Endodermal cell (in vitro differentiated cells): ENCODE measurements around the gene IL3RA. TPM values are rescaled to one million over a fixed set of nuclear protein-coding genes. Genes with fewer than 3 reads are reported as not detected.
"Not testable (repeated sequence)": the region's sequence is repeated elsewhere in the genome, so short reads cannot be mapped to it uniquely, and the experiment has no call there.

Source experiments
- DNase-seq: peaks from one replicate; pipeline ENCODE4 v3.0.0-alpha.2; 2017
- H3K27ac ChIP-seq: 2 replicates; pipeline ENCODE4 v1.5.1; 2013; ENCODE audit warnings: mild to moderate bottlenecking, low read depth, low read length, moderate library complexity
- H3K27me3 ChIP-seq: 2 replicates; pipeline ENCODE4 v1.6.1; 2013; ENCODE audit warnings: mild to moderate bottlenecking, low read length, moderate library complexity; ENCODE audit not compliant: insufficient read depth, control insufficient read depth, poor library complexity, severe bottlenecking
- H3K36me3 ChIP-seq: 2 replicates; pipeline ENCODE4 v1.7.0; 2013; ENCODE audit warnings: mild to moderate bottlenecking, low read length, moderate library complexity; ENCODE audit not compliant: control insufficient read depth, insufficient read depth
- H3K4me1 ChIP-seq: one replicate; pipeline ENCODE4 v1.7.0; 2013; ENCODE audit warnings: low read length; ENCODE audit not compliant: control insufficient read depth, insufficient read depth
- H3K4me3 ChIP-seq: 2 replicates; pipeline ENCODE4 v1.5.1; 2013; ENCODE audit warnings: mild to moderate bottlenecking, low read length, moderate library complexity
- H3K9ac ChIP-seq: 2 replicates; pipeline ENCODE4 v1.6.1; 2013; ENCODE audit warnings: mild to moderate bottlenecking, low read length, moderate library complexity; ENCODE audit not compliant: poor library complexity, severe bottlenecking; ENCODE audit errors: extremely low read depth
- H3K9me3 ChIP-seq: 2 replicates; pipeline ENCODE4 v1.6.1; 2013; ENCODE audit warnings: mild to moderate bottlenecking, low read length, moderate library complexity; ENCODE audit not compliant: control insufficient read depth
- H3K27ac Mint-ChIP-seq: 2 replicates; pipeline ENCODE4 v1.8.0; 2020; ENCODE audit warnings: mixed read lengths
- H3K27me3 Mint-ChIP-seq: 2 replicates; pipeline ENCODE4 v1.8.0; 2021; ENCODE audit warnings: mild to moderate bottlenecking, mixed read lengths; ENCODE audit not compliant: insufficient read depth
- H3K36me3 Mint-ChIP-seq: 2 replicates; pipeline ENCODE4 v1.8.0; 2020; ENCODE audit warnings: low read depth, mixed read lengths
- H3K4me1 Mint-ChIP-seq: 2 replicates; pipeline ENCODE4 v1.8.0; 2020; ENCODE audit warnings: mixed read lengths
- H3K4me3 Mint-ChIP-seq: 2 replicates; pipeline ENCODE4 v1.8.0; 2020; ENCODE audit warnings: mild to moderate bottlenecking, moderate library complexity, mixed read lengths
- H3K9me3 Mint-ChIP-seq: 2 replicates; pipeline ENCODE4 v1.8.0; 2020; ENCODE audit warnings: mild to moderate bottlenecking, mixed read lengths
- WGBS, 2 experiments: methylation state at CpG; one replicate each; pipeline versions ENCODE4 v1.1.5 to v1.1.7; 2013; ENCODE audit warnings: missing lambda C conversion rate in 2 of 2, mixed read lengths in 1 of 2; ENCODE audit not compliant: insufficient coverage in 1 of 2, insufficient read length in 1 of 2; 5-methylcytosine and 5-hydroxymethylcytosine counted together
- total RNA-seq, 2 donors: library from RNA; stranded (reverse); fragmentation: NEBNext Ultra II Directional in 1 of 2; extraction: Animal tissue kit (Norgen Biotek cat#: 25700) in 1 of 2; gene quantifications; 2 replicates in 1 of 2; 3 replicates in 1 of 2; pipeline ENCODE4 v1.2.1, GENCODE V29; 2021
- TF ChIP-seq, protein P1 (sequence below): fragments of 200-600 bp; sonication (generic); conservative IDR thresholded peaks from 2 replicates; pipeline ENCODE4 v1.5.0; 2021; ENCODE audit warnings: antibody characterized with exemption, mild to moderate bottlenecking

Gene IL3RA
- total RNA-seq, 2 donors from 2014 or later: not detected

DNA sequence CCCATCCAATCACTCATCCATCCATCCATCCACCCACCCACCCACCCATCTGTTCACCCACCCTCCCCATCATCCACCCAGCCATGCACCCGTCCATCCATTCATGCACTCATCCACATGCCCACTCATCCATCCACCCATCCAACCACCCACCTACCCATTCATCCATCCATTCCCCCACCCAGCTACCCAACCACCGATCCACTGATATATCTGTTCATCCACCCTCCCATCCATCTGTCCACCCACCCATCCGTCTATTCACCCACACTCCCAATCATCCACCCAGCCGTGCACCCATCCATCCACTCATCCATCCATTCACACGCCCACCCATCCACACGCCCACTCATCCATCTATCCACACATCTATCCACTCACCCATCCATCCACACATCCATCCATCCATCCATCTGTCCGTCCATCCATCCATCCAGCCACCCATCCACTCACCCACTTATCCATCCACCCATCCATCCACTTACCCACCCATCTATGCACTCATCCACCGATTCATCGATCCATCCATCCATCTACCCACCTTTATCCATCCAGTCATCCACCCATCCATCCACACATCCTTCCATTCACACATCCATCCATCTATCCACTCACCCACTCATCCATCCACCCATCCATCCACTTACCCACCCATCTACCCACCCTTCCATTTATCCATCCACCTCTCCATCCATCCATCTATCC lies 87.7 kb downstream of the IL3RA start:
- no peaks in the 10 kb centered on the region for H3K4me1 ChIP-seq
- H3K36me3 Mint-ChIP-seq: peaks cover 79% of the 10 kb centered on the region
- H3K4me1 Mint-ChIP-seq: peaks cover 12% of the 10 kb centered on the region
- WGBS, 2 experiments: 76 to 77% methylated on average over 8 to 9 of the region's 9 CpGs
- no peaks in the 10 kb centered on the region for H3K27me3 ChIP-seq
- TF ChIP-seq, protein P1, sequence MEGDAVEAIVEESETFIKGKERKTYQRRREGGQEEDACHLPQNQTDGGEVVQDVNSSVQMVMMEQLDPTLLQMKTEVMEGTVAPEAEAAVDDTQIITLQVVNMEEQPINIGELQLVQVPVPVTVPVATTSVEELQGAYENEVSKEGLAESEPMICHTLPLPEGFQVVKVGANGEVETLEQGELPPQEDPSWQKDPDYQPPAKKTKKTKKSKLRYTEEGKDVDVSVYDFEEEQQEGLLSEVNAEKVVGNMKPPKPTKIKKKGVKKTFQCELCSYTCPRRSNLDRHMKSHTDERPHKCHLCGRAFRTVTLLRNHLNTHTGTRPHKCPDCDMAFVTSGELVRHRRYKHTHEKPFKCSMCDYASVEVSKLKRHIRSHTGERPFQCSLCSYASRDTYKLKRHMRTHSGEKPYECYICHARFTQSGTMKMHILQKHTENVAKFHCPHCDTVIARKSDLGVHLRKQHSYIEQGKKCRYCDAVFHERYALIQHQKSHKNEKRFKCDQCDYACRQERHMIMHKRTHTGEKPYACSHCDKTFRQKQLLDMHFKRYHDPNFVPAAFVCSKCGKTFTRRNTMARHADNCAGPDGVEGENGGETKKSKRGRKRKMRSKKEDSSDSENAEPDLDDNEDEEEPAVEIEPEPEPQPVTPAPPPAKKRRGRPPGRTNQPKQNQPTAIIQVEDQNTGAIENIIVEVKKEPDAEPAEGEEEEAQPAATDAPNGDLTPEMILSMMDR: no peak
- no peaks in the 10 kb centered on the region for H3K27me3 Mint-ChIP-seq
- no peak overlapping the region for H3K9ac ChIP-seq
- peaks cover 42% of the 10 kb centered on the region for H3K36me3 ChIP-seq
- peaks cover 29% of the 10 kb centered on the region for H3K9me3 ChIP-seq
- no peak overlapping the region for H3K4me3 Mint-ChIP-seq
- no peak overlapping the region for H3K27ac Mint-ChIP-seq
- peaks cover 38% of the 10 kb centered on the region for H3K9me3 Mint-ChIP-seq
- H3K27ac ChIP-seq: no peak overlapping the region
- H3K4me3 ChIP-seq: no peak overlapping the region
- DNase-seq: no peak

DNA sequence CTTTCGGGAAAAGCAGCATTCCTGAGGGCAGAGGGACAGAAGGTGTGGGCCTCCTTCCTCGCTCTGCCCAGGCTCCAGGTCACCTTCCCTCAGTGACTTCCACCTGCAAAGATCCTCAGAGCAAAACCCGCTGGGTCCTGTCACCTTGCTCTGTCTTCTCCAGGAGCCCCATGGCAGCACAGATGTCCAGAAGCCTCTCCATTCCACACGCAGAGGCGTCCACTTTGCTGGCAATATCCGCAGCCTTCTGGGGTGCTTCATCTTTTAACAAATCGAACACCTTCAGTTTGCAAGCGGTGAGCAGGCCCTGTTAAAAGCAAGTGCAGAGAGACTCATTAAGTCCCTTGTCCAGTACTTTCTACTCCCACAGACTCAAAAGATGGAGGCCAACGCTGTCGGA lies 88.8 kb downstream of the IL3RA start:
- H3K36me3 Mint-ChIP-seq: peaks cover 75% of the 10 kb centered on the region
- H3K4me3 ChIP-seq: no peak overlapping the region
- H3K4me1 ChIP-seq: no peaks in the 10 kb centered on the region
- no peaks in the 10 kb centered on the region for H3K27me3 Mint-ChIP-seq
- H3K9ac ChIP-seq: no peak overlapping the region
- H3K27me3 ChIP-seq: no peaks in the 10 kb centered on the region
- H3K36me3 ChIP-seq: peaks cover 47% of the 10 kb centered on the region
- DNase-seq: no peak
- WGBS, 2 experiments: 81 to 84% methylated on average over 10 of the region's 10 CpGs
- H3K4me1 Mint-ChIP-seq: peaks cover 4% of the 10 kb centered on the region
- no peak overlapping the region for H3K27ac Mint-ChIP-seq
- TF ChIP-seq, protein P1: no peak
- no peak overlapping the region for H3K4me3 Mint-ChIP-seq
- peaks cover 29% of the 10 kb centered on the region for H3K9me3 ChIP-seq
- H3K9me3 Mint-ChIP-seq: peaks cover 38% of the 10 kb centered on the region
- no peak overlapping the region for H3K27ac ChIP-seq

DNA sequence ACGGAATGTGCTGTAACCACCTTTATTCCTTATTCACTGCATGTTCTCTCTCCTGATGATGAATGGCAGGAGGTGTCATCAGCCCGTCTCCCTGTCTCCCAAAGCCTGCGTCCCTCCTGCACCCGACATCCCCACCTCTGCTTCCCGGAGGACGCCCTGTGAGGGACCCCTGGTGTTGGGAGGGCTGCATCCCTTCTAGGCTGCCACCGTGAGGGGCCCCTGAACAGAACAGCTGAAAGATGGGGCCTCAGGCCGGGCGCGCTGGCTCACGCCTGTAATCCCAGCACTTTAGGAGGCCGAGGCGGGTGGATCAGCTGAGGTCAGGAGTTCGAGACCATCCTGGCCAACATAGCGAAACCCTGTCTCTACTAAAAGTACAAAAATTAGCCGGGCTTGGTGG lies 89.7 kb downstream of the IL3RA start:
- H3K27ac Mint-ChIP-seq, H3K4me1 Mint-ChIP-seq: not testable (repeated sequence)
- peaks cover 32% of the 10 kb centered on the region for H3K9me3 Mint-ChIP-seq

More for the DNA sequence above, 89.7 kb downstream of the IL3RA start:
- 85 to 91% methylated on average over 15 to 16 of the region's 16 CpGs for WGBS, 2 experiments
- not testable (repeated sequence) for H3K4me3 ChIP-seq, H3K9ac ChIP-seq, H3K4me1 ChIP-seq, DNase-seq, H3K4me3 Mint-ChIP-seq, H3K27me3 ChIP-seq, H3K27ac ChIP-seq, H3K27me3 Mint-ChIP-seq
- H3K36me3 Mint-ChIP-seq: peaks cover 68% of the 10 kb centered on the region
- Histone ChIP-seq H3K36me3 (peaks cover 45% of the 10 kb centered on the region), H3K9me3 (peaks cover 25% of the 10 kb centered on the region)
